Activated CD4-positive, alpha-beta T cell treated with anti-CD3 and anti-CD28 coated beads, Interleukin-2, Interleukin-6, amounts not matched to agents 100 ng/mL and 50 ng/mL, durations not matched to agents 16 hours and 8 hours (primary cell): ENCODE measurements around the gene FBXO46.

Experiments used
- DNase-seq: peaks from one replicate; pipeline ENCODE4 v3.0.0-alpha.2; 2020

The FBXO46 gene, protein sequence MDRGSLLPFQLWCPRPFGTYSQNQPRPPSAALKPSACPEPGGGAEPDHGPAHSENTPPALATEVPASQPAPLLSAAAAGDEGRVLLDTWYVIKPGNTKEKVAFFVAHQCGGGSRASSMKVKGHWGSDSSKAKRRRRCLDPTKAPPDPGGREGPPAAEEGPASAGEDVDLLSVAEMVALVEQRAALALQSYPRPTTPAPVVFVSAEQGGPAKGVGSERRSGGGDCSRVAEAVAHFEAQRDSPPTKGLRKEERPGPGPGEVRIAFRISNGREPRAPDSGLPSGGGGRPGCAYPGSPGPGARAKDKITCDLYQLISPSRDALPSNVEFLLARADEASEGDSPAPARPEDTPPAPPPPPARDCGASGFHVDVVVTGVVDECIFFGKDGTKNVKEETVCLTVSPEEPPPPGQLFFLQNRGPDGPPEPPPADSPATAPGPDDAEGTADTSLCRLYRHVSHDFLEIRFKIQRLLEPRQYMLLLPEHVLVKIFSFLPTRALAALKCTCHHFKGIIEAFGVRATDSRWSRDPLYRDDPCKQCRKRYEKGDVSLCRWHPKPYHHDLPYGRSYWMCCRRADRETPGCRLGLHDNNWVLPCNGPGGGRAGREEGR

DNA sequence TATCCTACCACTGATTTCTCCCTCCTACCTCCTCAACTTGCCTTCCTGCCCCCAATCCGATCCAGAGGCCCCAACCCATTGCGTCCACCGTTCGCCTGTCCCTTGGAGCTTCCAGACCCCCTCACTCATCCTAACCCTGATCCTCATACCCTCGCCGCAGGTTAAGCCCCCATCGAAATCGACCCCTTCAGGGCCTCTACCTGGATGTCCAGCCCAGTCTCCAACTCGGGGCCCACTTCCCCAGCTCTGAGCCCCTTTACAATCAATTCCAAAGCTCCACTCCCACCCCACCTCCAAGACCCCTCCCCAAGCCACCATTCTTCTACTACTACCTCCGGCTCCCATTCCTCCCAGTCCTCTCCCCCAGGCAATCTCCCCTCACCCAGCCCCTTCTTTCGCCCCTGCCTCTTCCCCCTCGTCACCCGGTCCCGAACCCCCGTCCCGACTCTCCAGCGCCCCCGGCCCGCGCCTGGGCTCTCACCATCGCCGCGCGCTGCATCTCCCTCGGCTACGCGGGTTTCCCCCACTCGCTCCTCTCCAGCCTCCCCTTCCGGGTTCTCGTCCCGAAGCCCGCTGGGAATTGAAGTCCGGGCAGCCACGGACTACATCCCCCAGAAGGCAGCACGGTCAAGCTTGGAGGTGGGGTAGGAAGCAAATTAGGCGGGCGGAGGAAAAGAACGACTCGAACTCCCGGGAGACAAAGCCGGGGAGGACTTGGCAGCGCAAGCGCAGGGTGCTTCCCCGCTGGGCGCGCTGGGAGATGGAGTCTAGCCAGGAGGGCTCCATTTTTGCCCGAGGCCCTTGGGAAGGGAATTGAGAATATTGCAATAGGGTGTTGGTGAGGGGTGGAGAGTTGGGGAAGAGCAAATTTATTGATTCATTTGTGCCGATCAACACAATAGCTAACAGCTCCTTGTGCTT is at the start of gene FBXO46:
Gene FBXO46, minus strand, starts transcription at position 529 of the 921 bp plus-strand sequence. CDS start 17,401 bp downstream, outside the sequence.
- DNase-seq, result peak; percentile 98

DNA sequence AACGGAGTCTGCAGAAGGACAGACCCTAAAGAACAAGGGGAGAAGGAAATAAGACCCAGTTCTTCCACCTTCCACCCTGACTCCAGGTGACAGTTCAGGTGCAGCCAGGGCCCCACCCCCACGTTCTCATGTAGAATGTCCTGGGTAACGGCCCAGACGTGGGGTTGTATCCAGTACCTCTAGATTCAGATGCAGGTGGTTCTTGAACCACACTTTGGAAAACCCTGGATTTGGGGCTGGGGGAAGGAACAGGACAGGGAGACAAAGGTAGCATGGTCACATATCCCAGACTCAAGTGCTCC is 49.4 kb upstream of the FBXO46 start:
- DNase-seq, result no peak

DNA sequence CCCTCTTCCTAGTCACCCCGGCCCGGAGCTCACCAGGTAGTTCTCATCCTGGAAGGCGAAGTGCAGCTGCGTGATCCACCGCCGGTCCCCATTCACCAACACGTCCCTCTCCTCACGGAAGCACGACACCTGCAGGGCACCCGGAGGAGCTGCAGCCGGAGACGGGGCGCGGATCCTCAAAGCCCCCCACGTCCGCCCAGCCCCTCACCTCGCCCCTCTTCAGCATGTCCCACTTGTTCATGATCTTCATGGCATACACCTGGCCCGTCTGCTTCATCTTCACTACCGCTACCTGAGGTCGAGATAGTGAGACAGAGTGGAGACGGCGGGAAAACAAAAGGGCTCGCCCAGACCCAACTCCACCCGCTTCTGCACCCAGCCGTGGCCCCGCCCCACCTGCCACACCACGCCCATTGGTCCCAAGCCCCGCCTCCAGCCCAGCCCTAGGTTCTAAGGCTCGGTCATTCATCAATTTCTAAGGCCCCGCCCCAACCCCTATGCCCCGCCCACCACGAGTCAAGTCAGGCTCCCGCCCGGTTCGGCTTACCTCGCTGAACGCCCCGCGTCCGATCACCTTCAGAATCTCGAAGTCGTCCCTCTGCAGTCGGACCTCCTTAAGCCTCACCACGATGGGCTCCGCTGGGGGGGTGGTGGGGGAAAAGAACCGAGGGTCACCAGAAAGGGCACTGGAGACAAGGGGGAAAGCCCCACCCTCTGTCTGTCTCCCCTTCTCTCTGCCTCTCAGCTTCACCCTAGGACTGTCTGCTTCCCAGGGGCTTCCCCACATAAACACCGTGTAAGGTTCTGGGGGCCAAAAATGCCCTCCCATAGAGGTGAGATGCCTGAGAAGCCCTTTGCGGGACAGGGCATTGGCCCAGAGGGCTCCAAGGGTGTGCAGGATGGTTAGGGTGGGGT is 48.8 kb upstream of the FBXO46 start:
- peak; percentile 96 for DNase-seq

DNA sequence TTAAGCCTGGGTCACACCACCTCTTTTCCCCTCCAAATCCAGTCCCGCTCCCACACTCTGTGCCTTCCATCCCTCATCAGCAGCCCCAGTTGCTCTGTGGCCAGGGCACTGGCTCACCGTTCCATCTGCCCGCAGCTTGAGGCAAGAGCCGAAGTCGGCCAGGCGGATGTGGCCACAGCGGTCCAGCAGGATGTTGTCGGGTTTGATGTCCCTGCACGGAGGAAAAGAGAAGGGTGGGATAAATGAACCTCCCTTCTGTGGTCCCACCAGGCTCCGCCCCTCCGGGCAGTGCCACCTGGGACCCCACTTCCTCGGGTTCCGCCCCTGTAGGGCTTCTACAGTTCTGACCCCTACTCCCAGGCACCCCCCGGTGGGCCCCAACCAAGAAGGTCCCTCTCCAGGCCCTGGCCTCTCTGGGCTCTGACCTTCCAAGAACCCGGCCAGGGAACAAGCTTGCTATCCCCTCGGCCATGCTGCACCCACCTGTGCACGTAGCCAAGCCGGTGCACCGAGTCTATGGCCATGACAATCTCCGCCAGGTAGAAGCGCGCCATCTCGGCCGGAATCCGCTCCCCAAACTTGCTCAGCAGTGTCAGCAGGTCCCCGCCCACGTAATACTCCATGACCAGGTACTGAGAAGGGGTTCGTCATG is 47.4 kb upstream of the FBXO46 start:
- DNase-seq, result no peak

DNA sequence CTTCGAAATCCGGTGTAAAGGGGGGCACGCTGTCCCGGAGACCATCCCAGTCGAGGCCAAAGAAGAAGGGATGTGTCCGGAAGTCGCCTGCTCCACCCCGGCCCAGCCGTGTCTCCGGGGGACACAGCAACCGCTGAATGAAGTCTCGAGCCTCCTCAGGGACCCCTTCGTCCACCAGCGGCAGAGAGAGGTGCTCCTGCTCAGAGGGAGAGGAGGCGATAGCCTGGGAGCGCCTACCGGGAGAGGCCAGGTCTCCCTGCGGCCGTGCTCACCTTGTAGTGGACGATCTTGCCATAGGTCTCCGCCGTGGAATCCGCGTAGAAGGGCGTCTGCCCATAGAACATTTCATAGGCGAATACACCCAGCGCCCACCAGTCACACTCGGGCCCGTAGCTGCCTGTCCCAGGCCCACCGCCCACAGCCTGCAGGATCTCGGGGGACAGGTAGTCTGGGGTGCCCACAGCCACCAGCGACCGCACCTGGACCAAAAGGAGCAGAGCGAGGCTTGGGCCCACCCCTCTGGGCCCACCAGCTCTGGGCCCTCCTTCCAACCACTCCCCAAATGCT is 46.8 kb upstream of the FBXO46 start:
- no peak for DNase-seq

DNA sequence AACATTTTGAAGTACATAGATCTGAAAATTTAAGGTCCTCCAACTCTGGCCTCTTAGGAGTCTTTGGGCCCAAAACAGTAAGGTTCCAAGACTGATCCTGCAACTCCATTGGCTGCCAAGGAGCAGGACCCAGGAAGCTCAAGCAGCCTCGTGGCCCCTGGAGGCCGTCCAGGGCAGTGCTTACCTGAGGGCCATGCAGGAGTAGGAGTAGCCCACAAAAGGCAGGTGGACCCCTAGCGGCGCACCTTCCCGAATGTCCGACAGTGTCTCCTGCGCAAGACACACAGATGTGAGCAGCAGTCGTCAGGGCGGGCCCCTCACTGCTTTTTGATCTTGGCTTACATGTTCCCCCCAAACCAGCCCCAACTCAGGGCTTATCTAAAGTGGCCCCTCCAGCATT is 44.1 kb upstream of the FBXO46 start:
- DNase-seq, result no peak

GRCh38 chr19:45773384-45773783 is 42.7 kb upstream of the FBXO46 start:
- no peak for DNase-seq

- no peak for DNase-seq
These were observed 42.2 kb upstream of the FBXO46 start for GRCh38 chr19:45772912-45773311.

DNA sequence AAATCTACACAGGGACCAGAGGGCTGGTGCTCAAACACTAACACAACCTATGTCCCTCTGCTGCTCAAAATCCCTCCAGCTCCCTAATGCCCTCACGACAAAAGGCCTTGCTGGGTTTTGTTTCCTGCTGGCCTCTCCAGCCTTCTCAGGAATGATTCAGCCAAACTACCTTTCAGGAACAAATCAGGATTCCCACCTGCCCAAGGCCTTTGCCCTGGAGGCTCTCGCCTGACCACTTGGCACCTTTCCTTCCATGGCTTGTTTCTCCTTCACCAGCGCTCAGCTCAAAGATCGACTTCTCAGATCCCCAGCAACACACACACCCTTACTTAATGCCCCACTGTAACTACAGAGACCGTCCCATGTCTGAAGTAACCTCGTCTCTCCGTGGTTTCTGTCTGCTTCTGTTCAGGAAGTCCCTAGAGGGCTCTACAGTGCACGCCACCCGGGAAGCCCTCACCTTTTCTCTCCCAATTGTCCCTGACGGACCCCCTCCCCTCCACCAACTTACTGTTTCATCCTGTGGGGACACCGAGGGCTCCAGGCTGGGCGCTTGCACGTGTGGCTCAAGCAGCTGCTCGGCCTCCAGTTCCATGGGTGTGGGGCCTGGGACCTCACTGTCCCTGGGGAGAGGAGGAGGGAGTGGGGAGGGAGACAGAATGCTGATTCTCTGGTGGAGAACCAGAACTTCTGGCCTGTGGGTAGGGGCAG is 41.6 kb upstream of the FBXO46 start:
- DNase-seq, result no peak

GRCh38 chr19:45771311-45771933 is 40.7 kb upstream of the FBXO46 start:
- no peak for DNase-seq

- peak; percentile 94 for DNase-seq
These were observed 39.8 kb upstream of the FBXO46 start for GRCh38 chr19:45770192-45771101.

- DNase-seq, result no peak
These were observed 39.1 kb upstream of the FBXO46 start for GRCh38 chr19:45769821-45770191.

GRCh38 chr19:45768984-45769782 is 38.5 kb upstream of the FBXO46 start, which contains the start of gene SIX5:
SIX5 (minus strand) TSS chr19:45769252; CDS start chr19:45768844, 408 bp downstream.
- peak; percentile 98 for DNase-seq

GRCh38 chr19:45768655-45768983 is 37.9 kb upstream of the FBXO46 start:
- DNase-seq, result peak; percentile 44

DNA sequence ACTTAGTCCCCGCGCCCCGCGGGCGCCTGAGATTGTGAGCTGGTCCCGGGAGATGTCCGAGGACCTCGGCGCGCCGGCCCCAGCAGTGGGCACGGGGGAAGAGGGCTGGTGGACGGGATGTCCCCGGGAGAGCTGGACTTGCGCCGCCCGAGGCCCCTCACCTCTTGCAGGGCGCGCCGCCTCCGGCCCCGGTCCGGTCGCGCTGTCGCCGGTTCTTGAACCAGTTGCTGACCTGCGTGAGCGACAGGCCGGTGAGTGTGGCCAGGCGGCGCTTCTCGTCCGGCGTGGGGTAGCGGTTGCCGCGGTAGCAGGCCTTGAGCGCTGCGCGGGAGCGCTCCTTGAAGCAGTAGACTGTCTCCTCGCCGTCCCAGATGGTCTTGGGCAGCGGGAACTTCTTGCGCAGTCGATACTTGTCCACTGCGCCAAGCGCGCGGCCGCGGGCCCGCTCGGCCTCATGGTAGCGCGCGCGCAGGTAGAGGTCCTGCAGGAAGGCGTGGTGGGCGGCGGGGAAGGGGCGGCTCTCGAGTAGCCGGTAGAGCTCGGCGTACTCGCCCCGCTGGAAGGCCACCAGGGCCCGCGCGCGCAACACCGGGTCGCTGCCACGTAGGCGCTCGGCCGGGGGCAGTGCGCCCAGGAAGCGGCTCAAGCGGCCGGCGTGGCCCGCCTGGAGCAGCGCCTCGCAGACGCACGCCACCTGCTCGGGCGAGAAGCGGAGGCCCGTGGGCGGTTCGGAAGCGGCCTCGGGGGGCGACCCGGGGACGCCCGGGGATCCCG is 37.4 kb upstream of the FBXO46 start:
- no peak for DNase-seq

GRCh38 chr19:45767410-45767880 is 36.7 kb upstream of the FBXO46 start:
- DNase-seq, result no peak

GRCh38 chr19:45766869-45767346 is 36.2 kb upstream of the FBXO46 start:
- DNase-seq, result no peak
